Measurements from ENCODE around the gene DLGAP1.

Gene DLGAP1

GRCh38 chr18:4242431-4243161 lies 212.5 kb downstream of the DLGAP1 start:
- H3K4me1 ChIP-seq, result no peaks in the 10 kb centered on the region
- no peak for TF ChIP-seq CTCF (IDR thresholded peaks at IDR 0.05; ENCODE audit: low read depth, low read length)
- H3K9me3 ChIP-seq, result no peaks in the 10 kb centered on the region
- H3K27me3 ChIP-seq, result no peaks in the 10 kb centered on the region
- no peaks in the 10 kb centered on the region for H3K36me3 ChIP-seq
- no peak for DNase-seq
- H3K4me3 ChIP-seq (ENCODE audit: low read depth, low read length), result no peak overlapping the region

- Histone ChIP-seq H3K27me3 (no peaks in the 10 kb centered on the region), H3K4me1 (no peaks in the 10 kb centered on the region), H3K36me3 (no peaks in the 10 kb centered on the region), H3K9me3 (no peaks in the 10 kb centered on the region), H3K4me3 (ENCODE audit: low read depth, low read length) (no peak overlapping the region)
- no peak for TF ChIP-seq CTCF (IDR thresholded peaks at IDR 0.05; ENCODE audit: low read depth, low read length)
- DNase-seq, result no peak
These were observed 214.0 kb downstream of the DLGAP1 start for GRCh38 chr18:4241090-4241617.

GRCh38 chr18:4238966-4239365 lies 216.1 kb downstream of the DLGAP1 start:
- Histone ChIP-seq H3K4me1 (no peaks in the 10 kb centered on the region), H3K9me3 (no peaks in the 10 kb centered on the region), H3K4me3 (ENCODE audit: low read depth, low read length) (no peak overlapping the region), H3K27me3 (no peaks in the 10 kb centered on the region), H3K36me3 (no peaks in the 10 kb centered on the region)
- no peak for DNase-seq
- no peak for TF ChIP-seq CTCF (IDR thresholded peaks at IDR 0.05; ENCODE audit: low read depth, low read length)

GRCh38 chr18:4237664-4238041 lies 217.5 kb downstream of the DLGAP1 start:
- no peak overlapping the region for H3K4me3 ChIP-seq (ENCODE audit: low read depth, low read length)
- no peaks in the 10 kb centered on the region for H3K36me3 ChIP-seq
- DNase-seq, result no peak
- TF ChIP-seq CTCF (IDR thresholded peaks at IDR 0.05; ENCODE audit: low read depth, low read length), result no peak
- no peaks in the 10 kb centered on the region for H3K9me3 ChIP-seq
- no peaks in the 10 kb centered on the region for H3K27me3 ChIP-seq
- H3K4me1 ChIP-seq, result no peaks in the 10 kb centered on the region

GRCh38 chr18:4236940-4237663 lies 218.0 kb downstream of the DLGAP1 start:
- Histone ChIP-seq H3K27me3 (no peaks in the 10 kb centered on the region), H3K4me3 (ENCODE audit: low read depth, low read length) (no peak overlapping the region), H3K9me3 (no peaks in the 10 kb centered on the region), H3K4me1 (no peaks in the 10 kb centered on the region), H3K36me3 (no peaks in the 10 kb centered on the region)
- TF ChIP-seq CTCF (IDR thresholded peaks at IDR 0.05; ENCODE audit: low read depth, low read length), result no peak
- DNase-seq, result no peak

GRCh38 chr18:4233468-4233867 lies 221.6 kb downstream of the DLGAP1 start:
- Histone ChIP-seq H3K4me1 (no peaks in the 10 kb centered on the region), H3K36me3 (no peaks in the 10 kb centered on the region), H3K9me3 (no peaks in the 10 kb centered on the region), H3K4me3 (ENCODE audit: low read depth, low read length) (no peak overlapping the region), H3K27me3 (no peaks in the 10 kb centered on the region)
- no peak for TF ChIP-seq CTCF (IDR thresholded peaks at IDR 0.05; ENCODE audit: low read depth, low read length)
- DNase-seq, result no peak
